Mesothelial cell of epicardium (in vitro differentiated cells): ENCODE data around the gene CDC45. TPM values are rescaled to one million over a fixed set of nuclear protein-coding genes. Genes with fewer than 3 reads are reported as not detected.

Source experiments
- DNase-seq, 2 experiments: peaks; one replicate each; pipeline ENCODE4 v3.0.0; 2021; ENCODE audit warnings: low spot score in 2 of 2; ENCODE audit not compliant: unreplicated experiment in 2 of 2
- H3K27ac Mint-ChIP-seq: 2 replicates; pipeline ENCODE4 v1.8.0; 2021; ENCODE audit warnings: mixed read lengths
- H3K27me3 Mint-ChIP-seq: 2 replicates; pipeline ENCODE4 v1.8.0; 2021; ENCODE audit warnings: low read depth, mixed read lengths
- H3K36me3 Mint-ChIP-seq: 2 replicates; pipeline ENCODE4 v1.8.0; 2021; ENCODE audit warnings: mixed read lengths
- H3K4me1 Mint-ChIP-seq: 2 replicates; pipeline ENCODE4 v1.8.0; 2021; ENCODE audit warnings: mixed read lengths
- H3K4me3 Mint-ChIP-seq: 2 replicates; pipeline ENCODE4 v1.8.0; 2021; ENCODE audit warnings: mild to moderate bottlenecking, moderate library complexity, mixed read lengths
- H3K9me3 Mint-ChIP-seq: 2 replicates; pipeline ENCODE4 v1.8.0; 2021; ENCODE audit warnings: mixed read lengths
- CTCF ChIP-seq: fragments of 200-600 bp; sonication (generic); IDR thresholded peaks from one replicate; pipeline ENCODE4 v1.5.0; 2021; ENCODE audit warnings: antibody characterized with exemption; ENCODE audit not compliant: unreplicated experiment
- total RNA-seq: library from RNA; stranded (reverse); gene quantifications from 3 replicates; pipeline ENCODE4 v1.2.1, GENCODE V29; 2021

The CDC45 gene
- total RNA-seq, 1 donor from 2014 or later: 15.3 TPM

- Mint-ChIP-seq H3K9me3 (peaks cover 8% of the 10 kb centered on the region), H3K4me1 (no peaks in the 10 kb centered on the region), H3K4me3 (no peak overlapping the region), H3K27me3 (no peaks in the 10 kb centered on the region), H3K36me3 (peaks cover 21% of the 10 kb centered on the region), H3K27ac (no peak overlapping the region)
- TF ChIP-seq CTCF: no peak
- no peak for DNase-seq
Measured at GRCh38 chr22:19509191-19509590, 29.5 kb downstream of the CDC45 start.

GRCh38 chr22:19509923-19510322 is 30.2 kb downstream of the CDC45 start:
- TF ChIP-seq CTCF: no peak
- Mint-ChIP-seq H3K27me3 (no peaks in the 10 kb centered on the region), H3K36me3 (peaks cover 24% of the 10 kb centered on the region), H3K27ac (no peak overlapping the region), H3K4me1 (no peaks in the 10 kb centered on the region), H3K4me3 (no peak overlapping the region), H3K9me3 (peaks cover 8% of the 10 kb centered on the region)
- DNase-seq: no peak

GRCh38 chr22:19510919-19511341 is 31.2 kb downstream of the CDC45 start:
- DNase-seq: no peak
- Mint-ChIP-seq H3K36me3 (peaks cover 29% of the 10 kb centered on the region), H3K9me3 (peaks cover 8% of the 10 kb centered on the region), H3K4me1 (no peaks in the 10 kb centered on the region), H3K27ac (no peak overlapping the region), H3K27me3 (no peaks in the 10 kb centered on the region), H3K4me3 (no peak overlapping the region)
- no peak for TF ChIP-seq CTCF

GRCh38 chr22:19513823-19514222 is 34.1 kb downstream of the CDC45 start:
- no peak overlapping the region for H3K27ac Mint-ChIP-seq
- no peak for TF ChIP-seq CTCF
- no peak for DNase-seq
- no peak overlapping the region for H3K4me3 Mint-ChIP-seq
- H3K9me3 Mint-ChIP-seq: peaks cover 8% of the 10 kb centered on the region
- no peaks in the 10 kb centered on the region for H3K27me3 Mint-ChIP-seq
- H3K4me1 Mint-ChIP-seq: no peaks in the 10 kb centered on the region
- peaks cover 29% of the 10 kb centered on the region for H3K36me3 Mint-ChIP-seq

- no peak overlapping the region for H3K4me3 Mint-ChIP-seq
- no peaks in the 10 kb centered on the region for H3K27me3 Mint-ChIP-seq
- DNase-seq: no peak
- no peak overlapping the region for H3K27ac Mint-ChIP-seq
- TF ChIP-seq CTCF: no peak
- no peaks in the 10 kb centered on the region for H3K4me1 Mint-ChIP-seq
- peaks cover 29% of the 10 kb centered on the region for H3K36me3 Mint-ChIP-seq
- H3K9me3 Mint-ChIP-seq: peaks cover 8% of the 10 kb centered on the region
Measured at GRCh38 chr22:19514831-19515565, 35.3 kb downstream of the CDC45 start.
